HepG2 (cell line): ENCODE data around the gene KMT2A. TPM values are rescaled to one million over a fixed set of nuclear protein-coding genes. Genes with fewer than 3 reads are reported as not detected.

ENCODE experiments used
- FOXC1 ChIP-seq: sonication (generic); formaldehyde crosslinking; IDR thresholded peaks from 2 replicates; pipeline ENCODE4 v1.8.0; 2022; ENCODE audit warnings: mild to moderate bottlenecking, missing genetic modification reagents, borderline replicate concordance
- NFATC3 ChIP-seq: sonication (generic); formaldehyde crosslinking; IDR thresholded peaks from 2 replicates; pipeline ENCODE4 v1.5.1; 2020; ENCODE audit warnings: mild to moderate bottlenecking, missing genetic modification reagents
- RFXANK ChIP-seq: IDR thresholded peaks from 2 replicates; pipeline ENCODE4 v1.6.1; 2016
- RNF2 ChIP-seq: fragments of 450-650 bp; conservative IDR thresholded peaks from 2 replicates; pipeline ENCODE4 v1.6.1; 2016; ENCODE audit warnings: low read depth
- ZNF30 ChIP-seq: sonication (generic); formaldehyde crosslinking; IDR thresholded peaks from 2 replicates; pipeline ENCODE4 v1.5.0; 2020; ENCODE audit warnings: mild to moderate bottlenecking, missing genetic modification reagents
- ZNF33B ChIP-seq: sonication (generic); formaldehyde crosslinking; IDR thresholded peaks from 2 replicates; pipeline ENCODE4 v1.5.1; 2020; ENCODE audit warnings: mild to moderate bottlenecking, missing genetic modification reagents
- ZNF460 ChIP-seq: sonication (generic); formaldehyde crosslinking; IDR thresholded peaks from 2 replicates; pipeline ENCODE4 v1.5.1; 2020; ENCODE audit warnings: missing genetic modification reagents, mild to moderate bottlenecking, borderline replicate concordance
- ZNF510 ChIP-seq: sonication (generic); formaldehyde crosslinking; IDR thresholded peaks from 2 replicates; pipeline ENCODE4 v1.4.0; 2020; ENCODE audit warnings: low read depth, mild to moderate bottlenecking, missing genetic modification reagents
- ZNF589 ChIP-seq: sonication (generic); formaldehyde crosslinking; conservative IDR thresholded peaks from 2 replicates; pipeline ENCODE4 v1.8.0; 2022; ENCODE audit warnings: mild to moderate bottlenecking, moderate library complexity, missing genetic modification reagents
- ZSCAN31 ChIP-seq: sonication (generic); formaldehyde crosslinking; IDR thresholded peaks from 2 replicates; pipeline ENCODE4 v1.5.0; 2020; ENCODE audit warnings: low read depth, mild to moderate bottlenecking, missing genetic modification reagents
- ZZZ3 ChIP-seq: sonication (generic); formaldehyde crosslinking; IDR thresholded peaks from 2 replicates; pipeline ENCODE4 v1.4.0; 2020; ENCODE audit warnings: missing genetic modification reagents, mild to moderate bottlenecking, borderline replicate concordance
- polyA plus RNA-seq, 8 experiments: library from polyadenylated mRNA; depleted of rRNA in 3 of 8; stranded (reverse) in 7 of 8; unstranded in 1 of 8; fragments of >200 nt; fragmentation: Illumina TruSeq in 4 of 8; extraction: Trizol in 4 of 8; gene quantifications; 2 replicates each; pipeline versions ENCODE4 v1.2.1 to v1.2.3, GENCODE V29; 2011 to 2016; ENCODE audit warnings: low read depth in 4 of 8, missing spikeins in 1 of 8, mixed read lengths in 1 of 8; ENCODE audit not compliant: insufficient read depth in 1 of 8
- total RNA-seq, 5 experiments: library from RNA; depleted of rRNA; stranded (reverse); fragments of >200 nt; fragmentation: Illumina TruSeq; extraction: Trizol; gene quantifications; 2 replicates each; pipeline ENCODE4 v1.2.3, GENCODE V29; 2016; ENCODE audit warnings: low read depth in 1 of 5
- TF ChIP-seq, protein P1 (sequence below): sonication (generic); formaldehyde crosslinking; IDR thresholded peaks from 2 replicates; pipeline ENCODE4 v1.4.0; 2020; ENCODE audit warnings: mild to moderate bottlenecking, low read depth, missing genetic modification reagents
- TF ChIP-seq, protein P2 (sequence below): sonication (generic); formaldehyde crosslinking; IDR thresholded peaks from 2 replicates; pipeline ENCODE4 v1.8.0; 2022; ENCODE audit warnings: low read depth, missing genetic modification reagents
- TF ChIP-seq, protein P3 (sequence below): sonication (generic); formaldehyde crosslinking; IDR thresholded peaks from 2 replicates; pipeline ENCODE4 v1.5.0; 2020; ENCODE audit warnings: missing genetic modification reagents, mild to moderate bottlenecking, borderline replicate concordance
- TF ChIP-seq, protein P4 (sequence below): sonication (generic); formaldehyde crosslinking; IDR thresholded peaks from 2 replicates; pipeline ENCODE4 v1.4.0; 2020; ENCODE audit warnings: missing genetic modification reagents, borderline replicate concordance
- TF ChIP-seq, protein P5 (sequence below): sonication (generic); formaldehyde crosslinking; IDR thresholded peaks from 2 replicates; pipeline ENCODE4 v1.4.0; 2020; ENCODE audit warnings: low read depth, mild to moderate bottlenecking, missing genetic modification reagents

Gene KMT2A
- total and polyA plus RNA-seq, 2 of the 13 experiments (the other 11 are each of a cell fraction or from before 2014, with no cell fraction given), result 12.4 to 20.0 TPM

DNA sequence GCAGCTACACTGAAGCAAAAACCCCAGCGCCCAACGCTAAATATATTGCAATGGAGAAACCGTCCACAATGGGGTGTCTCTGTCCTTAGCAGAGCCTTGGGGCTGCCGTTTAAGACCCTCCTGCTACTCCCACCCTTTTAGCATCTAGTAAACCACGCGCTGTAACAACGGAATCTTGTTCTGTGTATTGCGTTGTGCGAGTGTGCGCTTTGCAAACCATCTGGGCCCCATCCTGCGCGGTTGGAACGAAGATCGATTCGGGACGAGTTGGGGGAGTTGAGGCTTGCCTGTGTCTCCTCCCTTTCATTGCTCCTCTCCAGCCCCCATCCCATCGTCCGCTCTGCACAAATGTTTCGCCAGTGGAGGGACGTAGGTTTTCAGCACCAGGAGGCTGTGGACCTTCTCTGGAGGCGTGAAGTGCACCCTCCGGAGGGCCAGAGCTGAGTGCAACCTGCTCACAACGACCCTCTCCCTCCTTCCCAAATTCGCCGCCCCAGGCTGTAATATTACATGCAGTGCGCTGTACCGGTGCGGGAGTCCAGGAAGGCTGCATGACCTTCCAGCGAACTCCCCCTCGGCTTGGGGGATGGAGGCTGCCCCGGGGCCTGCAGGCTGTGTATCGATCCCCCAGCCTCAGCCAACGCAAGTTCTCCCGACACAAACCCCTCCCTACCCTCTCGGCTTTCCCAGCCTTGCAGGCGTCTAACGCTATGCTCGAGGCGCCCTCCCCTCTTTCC, 1.6 kb upstream of the KMT2A start (continued):
- TF ChIP-seq, protein P1, sequence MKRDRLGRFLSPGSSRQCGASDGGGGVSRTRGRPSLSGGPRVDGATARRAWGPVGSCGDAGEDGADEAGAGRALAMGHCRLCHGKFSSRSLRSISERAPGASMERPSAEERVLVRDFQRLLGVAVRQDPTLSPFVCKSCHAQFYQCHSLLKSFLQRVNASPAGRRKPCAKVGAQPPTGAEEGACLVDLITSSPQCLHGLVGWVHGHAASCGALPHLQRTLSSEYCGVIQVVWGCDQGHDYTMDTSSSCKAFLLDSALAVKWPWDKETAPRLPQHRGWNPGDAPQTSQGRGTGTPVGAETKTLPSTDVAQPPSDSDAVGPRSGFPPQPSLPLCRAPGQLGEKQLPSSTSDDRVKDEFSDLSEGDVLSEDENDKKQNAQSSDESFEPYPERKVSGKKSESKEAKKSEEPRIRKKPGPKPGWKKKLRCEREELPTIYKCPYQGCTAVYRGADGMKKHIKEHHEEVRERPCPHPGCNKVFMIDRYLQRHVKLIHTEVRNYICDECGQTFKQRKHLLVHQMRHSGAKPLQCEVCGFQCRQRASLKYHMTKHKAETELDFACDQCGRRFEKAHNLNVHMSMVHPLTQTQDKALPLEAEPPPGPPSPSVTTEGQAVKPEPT, result 0 out of 2 replicates have a peak, but pooled peaks have one; percentile 24
- TF ChIP-seq ZZZ3 (peak; percentile 31; the same call in 1 of the 2 replicates), FOXC1 (CRISPR knock-in tag) (peak; percentile 68; the same call in 1 of the 2 replicates), ZSCAN31 (CRISPR knock-in tag) (peak; percentile 59; the same call in 1 of the 2 replicates), RFXANK (no peak), ZNF589 (CRISPR knock-in tag) (0 out of 2 replicates have a peak, but pooled peaks have one; percentile 24), NFATC3 (no peak; the same call in 1 of the 2 replicates), ZNF33B (CRISPR knock-in tag) (no peak), ZNF30 (CRISPR knock-in tag) (no peak), ZNF460 (CRISPR knock-in tag) (no peak), ZNF510 (CRISPR knock-in tag) (0 out of 2 replicates have a peak, but pooled peaks have one; percentile 84), RNF2 (0 out of 2 replicates have a peak, but pooled peaks have one; percentile 43)
- TF ChIP-seq, protein P2, sequence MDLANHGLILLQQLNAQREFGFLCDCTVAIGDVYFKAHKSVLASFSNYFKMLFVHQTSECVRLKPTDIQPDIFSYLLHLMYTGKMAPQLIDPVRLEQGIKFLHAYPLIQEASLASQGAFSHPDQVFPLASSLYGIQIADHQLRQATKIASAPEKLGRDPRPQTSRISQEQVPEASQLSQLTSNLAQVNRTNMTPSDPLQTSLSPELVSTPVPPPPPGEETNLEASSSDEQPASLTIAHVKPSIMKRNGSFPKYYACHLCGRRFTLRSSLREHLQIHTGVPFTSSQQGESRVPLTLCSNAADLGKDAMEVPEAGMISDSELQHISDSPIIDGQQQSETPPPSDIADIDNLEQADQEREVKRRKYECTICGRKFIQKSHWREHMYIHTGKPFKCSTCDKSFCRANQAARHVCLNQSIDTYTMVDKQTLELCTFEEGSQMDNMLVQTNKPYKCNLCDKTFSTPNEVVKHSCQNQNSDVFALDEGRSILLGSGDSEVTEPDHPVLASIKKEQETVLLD, result no peak
- TF ChIP-seq, protein P3, sequence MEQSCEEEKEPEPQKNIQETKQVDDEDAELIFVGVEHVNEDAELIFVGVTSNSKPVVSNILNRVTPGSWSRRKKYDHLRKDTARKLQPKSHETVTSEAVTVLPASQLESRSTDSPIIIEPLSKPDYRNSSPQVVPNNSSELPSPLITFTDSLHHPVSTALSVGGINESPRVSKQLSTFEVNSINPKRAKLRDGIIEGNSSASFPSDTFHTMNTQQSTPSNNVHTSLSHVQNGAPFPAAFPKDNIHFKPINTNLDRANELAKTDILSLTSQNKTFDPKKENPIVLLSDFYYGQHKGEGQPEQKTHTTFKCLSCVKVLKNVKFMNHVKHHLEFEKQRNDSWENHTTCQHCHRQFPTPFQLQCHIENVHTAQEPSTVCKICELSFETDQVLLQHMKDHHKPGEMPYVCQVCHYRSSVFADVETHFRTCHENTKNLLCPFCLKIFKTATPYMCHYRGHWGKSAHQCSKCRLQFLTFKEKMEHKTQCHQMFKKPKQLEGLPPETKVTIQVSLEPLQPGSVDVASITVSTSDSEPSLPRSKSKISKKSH (CRISPR knock-in tag), result 0 out of 2 replicates have a peak, but pooled peaks have one; percentile 25
- TF ChIP-seq, protein P4, sequence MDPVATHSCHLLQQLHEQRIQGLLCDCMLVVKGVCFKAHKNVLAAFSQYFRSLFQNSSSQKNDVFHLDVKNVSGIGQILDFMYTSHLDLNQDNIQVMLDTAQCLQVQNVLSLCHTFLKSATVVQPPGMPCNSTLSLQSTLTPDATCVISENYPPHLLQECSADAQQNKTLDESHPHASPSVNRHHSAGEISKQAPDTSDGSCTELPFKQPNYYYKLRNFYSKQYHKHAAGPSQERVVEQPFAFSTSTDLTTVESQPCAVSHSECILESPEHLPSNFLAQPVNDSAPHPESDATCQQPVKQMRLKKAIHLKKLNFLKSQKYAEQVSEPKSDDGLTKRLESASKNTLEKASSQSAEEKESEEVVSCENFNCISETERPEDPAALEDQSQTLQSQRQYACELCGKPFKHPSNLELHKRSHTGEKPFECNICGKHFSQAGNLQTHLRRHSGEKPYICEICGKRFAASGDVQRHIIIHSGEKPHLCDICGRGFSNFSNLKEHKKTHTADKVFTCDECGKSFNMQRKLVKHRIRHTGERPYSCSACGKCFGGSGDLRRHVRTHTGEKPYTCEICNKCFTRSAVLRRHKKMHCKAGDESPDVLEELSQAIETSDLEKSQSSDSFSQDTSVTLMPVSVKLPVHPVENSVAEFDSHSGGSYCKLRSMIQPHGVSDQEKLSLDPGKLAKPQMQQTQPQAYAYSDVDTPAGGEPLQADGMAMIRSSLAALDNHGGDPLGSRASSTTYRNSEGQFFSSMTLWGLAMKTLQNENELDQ (CRISPR knock-in tag), result 0 out of 2 replicates have a peak, but pooled peaks have one; percentile 57
- TF ChIP-seq, protein P5, sequence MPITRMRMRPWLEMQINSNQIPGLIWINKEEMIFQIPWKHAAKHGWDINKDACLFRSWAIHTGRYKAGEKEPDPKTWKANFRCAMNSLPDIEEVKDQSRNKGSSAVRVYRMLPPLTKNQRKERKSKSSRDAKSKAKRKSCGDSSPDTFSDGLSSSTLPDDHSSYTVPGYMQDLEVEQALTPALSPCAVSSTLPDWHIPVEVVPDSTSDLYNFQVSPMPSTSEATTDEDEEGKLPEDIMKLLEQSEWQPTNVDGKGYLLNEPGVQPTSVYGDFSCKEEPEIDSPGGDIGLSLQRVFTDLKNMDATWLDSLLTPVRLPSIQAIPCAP, result no peak
